IMR-90 (cell line): ENCODE data around the gene TUBB6. TPM values are rescaled to one million over a fixed set of nuclear protein-coding genes. Genes with fewer than 3 reads are reported as not detected.

Experiments
- ATAC-seq: fragments of 200-7000 bp; cut with Tn5 transposase; 2 replicates; pipeline ENCODE4 v1.9.1; 2020; ENCODE audit warnings: low read depth, mild to moderate bottlenecking, moderate library complexity
- BruUV-seq: library from RNA; stranded (reverse); fragments of 400-500 nt; replicated peaks from 2 replicates; lab custom pipeline; 2021; lab: Mats Ljungman, UMichigan
- CTCF ChIA-PET: fragments of 300-600 bp; formaldehyde crosslinking; extraction: SDS; loops from one replicate; lab custom pipeline; 2021; ENCODE audit warnings: antibody characterized with exemption; lab: Yijun Ruan, JAX
- POLR2A ChIA-PET: fragments of 300-600 bp; sonication (Branson Sonifier 250); formaldehyde crosslinking; loops from one replicate; lab custom pipeline; 2022; ENCODE audit warnings: antibody characterized with exemption; ENCODE audit not compliant: unreplicated experiment; lab: Charles Lee
- DNase-seq: peaks from one replicate; pipeline ENCODE4 v3.0.0; 2013
- H2AFZ ChIP-seq: replicated peaks from 2 replicates; pipeline ENCODE3; 2013; ENCODE audit warnings: low read length, mild to moderate bottlenecking; ENCODE audit not compliant: poor library complexity
- H2AK5ac ChIP-seq: 2 replicates; pipeline ENCODE4 v1.6.1; 2013; ENCODE audit warnings: low read depth, low read length, inconsistent platforms
- H2AK9ac ChIP-seq: replicated peaks from 2 replicates; pipeline ENCODE3; 2013; ENCODE audit warnings: mild to moderate bottlenecking, low read depth, low read length, moderate library complexity; ENCODE audit not compliant: poor library complexity
- H2BK120ac ChIP-seq: 2 replicates; pipeline ENCODE4 v1.6.1; 2013; ENCODE audit warnings: low read depth, low read length, inconsistent platforms
- H2BK15ac ChIP-seq: 3 replicates; pipeline ENCODE4 v1.6.1; 2013; ENCODE audit warnings: low read depth, low read length, inconsistent platforms
- H2BK20ac ChIP-seq: 2 replicates; pipeline ENCODE4 v1.6.1; 2013; ENCODE audit warnings: low read depth, mild to moderate bottlenecking, inconsistent platforms, low read length, moderate library complexity
- H2BK5ac ChIP-seq: 2 replicates; pipeline ENCODE4 v1.6.1; 2013; ENCODE audit warnings: mild to moderate bottlenecking, low read depth, low read length, inconsistent platforms; ENCODE audit not compliant: poor library complexity, severe bottlenecking
- H3K14ac ChIP-seq: replicated peaks from 2 replicates; pipeline ENCODE4 v1.6.1; 2013; ENCODE audit warnings: low read depth, low read length, inconsistent platforms
- H3K18ac ChIP-seq: 2 replicates; pipeline ENCODE4 v1.6.1; 2013; ENCODE audit warnings: low read depth, low read length, control low read depth
- H3K23ac ChIP-seq: 2 replicates; pipeline ENCODE4 v1.6.1; 2013; ENCODE audit warnings: low read depth, low read length, inconsistent platforms
- H3K27ac ChIP-seq: 2 replicates; pipeline ENCODE4 v1.5.1; 2013; ENCODE audit warnings: mild to moderate bottlenecking, control low read depth, low read length; ENCODE audit not compliant: insufficient read depth
- H3K27me3 ChIP-seq: 2 replicates; pipeline ENCODE4 v1.6.1; 2013; ENCODE audit warnings: low read length; ENCODE audit not compliant: control insufficient read depth, insufficient read depth
- H3K36me3 ChIP-seq: 2 replicates; pipeline ENCODE4 v1.6.1; 2013; ENCODE audit warnings: low read length, mixed read lengths; ENCODE audit not compliant: control insufficient read depth, insufficient read depth
- H3K4ac ChIP-seq: 2 replicates; pipeline ENCODE4 v1.6.1; 2013; ENCODE audit warnings: low read depth, low read length, inconsistent platforms
- H3K4me1 ChIP-seq: 2 replicates; pipeline ENCODE4 v1.6.1; 2013; ENCODE audit warnings: low read length, mixed read lengths; ENCODE audit not compliant: control insufficient read depth, insufficient read depth
- H3K4me2 ChIP-seq: 2 replicates; pipeline ENCODE4 v1.6.1; 2013; ENCODE audit warnings: low read depth, mild to moderate bottlenecking, control low read depth, low read length, moderate library complexity
- H3K4me3 ChIP-seq: 2 replicates; pipeline ENCODE4 v1.5.1; 2013; ENCODE audit warnings: low read depth, mild to moderate bottlenecking, control low read depth, low read length, moderate library complexity; ENCODE audit not compliant: insufficient read depth
- H3K56ac ChIP-seq: 2 replicates; pipeline ENCODE4 v1.6.1; 2013; ENCODE audit warnings: low read length, inconsistent platforms; ENCODE audit not compliant: insufficient read depth; ENCODE audit errors: extremely low read depth
- H3K79me1 ChIP-seq, 2 experiments: 2 replicates each; pipeline ENCODE4 v1.6.1; 2013; ENCODE audit warnings: low read length in 2 of 2, inconsistent platforms in 1 of 2, low read depth in 1 of 2
- H3K9ac ChIP-seq: 2 replicates; pipeline ENCODE4 v1.6.1; 2013; ENCODE audit warnings: low read depth, low read length, control low read depth
- H3K9me1 ChIP-seq: 2 replicates; pipeline ENCODE4 v1.6.1; 2013; ENCODE audit warnings: low read length, inconsistent platforms; ENCODE audit not compliant: insufficient read depth
- H3K9me3 ChIP-seq: 2 replicates; pipeline ENCODE4 v1.6.1; 2013; ENCODE audit warnings: low read length; ENCODE audit not compliant: control insufficient read depth, insufficient read depth
- H4K20me1 ChIP-seq: 2 replicates; pipeline ENCODE4 v1.6.1; 2013; ENCODE audit warnings: low read length, inconsistent platforms; ENCODE audit not compliant: insufficient read depth
- H4K5ac ChIP-seq: 2 replicates; pipeline ENCODE4 v1.6.1; 2013; ENCODE audit warnings: mild to moderate bottlenecking, low read depth, low read length, control low read depth
- H4K8ac ChIP-seq, 2 experiments: 2 replicates each; pipeline ENCODE4 v1.6.1; 2013; ENCODE audit warnings: low read depth in 2 of 2, low read length in 2 of 2, control low read depth in 1 of 2, inconsistent platforms in 1 of 2
- H4K91ac ChIP-seq: 2 replicates; pipeline ENCODE4 v1.6.1; 2013; ENCODE audit warnings: low read depth, low read length, inconsistent platforms; ENCODE audit not compliant: insufficient read depth
- BHLHE40 ChIP-seq: fragments of 150-350 bp; IDR thresholded peaks from 2 replicates; pipeline ENCODE4 v1.6.1; 2016; ENCODE audit warnings: mild to moderate bottlenecking, low read depth, low read length
- CHD1 ChIP-seq: IDR thresholded peaks from 2 replicates; pipeline ENCODE4 v1.6.1; 2012; ENCODE audit warnings: low read depth, low read length, improper control_type of control experiment
- FOS ChIP-seq: fragments of 150-350 bp; IDR thresholded peaks from 2 replicates; pipeline ENCODE4 v1.6.1; 2016; ENCODE audit warnings: low read depth, low read length
- MAFK ChIP-seq: IDR thresholded peaks from 2 replicates; pipeline ENCODE4 v1.6.1; 2012; ENCODE audit warnings: low read depth, low read length, improper control_type of control experiment
- MAZ ChIP-seq: IDR thresholded peaks from 2 replicates; pipeline ENCODE4 v1.6.1; 2012; ENCODE audit warnings: low read depth, mild to moderate bottlenecking, low read length, improper control_type of control experiment, moderate library complexity, borderline replicate concordance
- MXI1 ChIP-seq: IDR thresholded peaks from 2 replicates; pipeline ENCODE4 v1.6.1; 2012; ENCODE audit warnings: low read depth, mild to moderate bottlenecking, low read length, moderate library complexity, borderline replicate concordance
- NFE2L2 ChIP-seq: fragments of 150-350 bp; IDR thresholded peaks from 2 replicates; pipeline ENCODE4 v1.6.1; 2016; ENCODE audit warnings: low read depth, mild to moderate bottlenecking, low read length
- POLR2A ChIP-seq: IDR thresholded peaks from 2 replicates; pipeline ENCODE4 v1.6.1; 2012; ENCODE audit warnings: mild to moderate bottlenecking, low read depth, low read length
- RAD21 ChIP-seq: IDR thresholded peaks from 2 replicates; pipeline ENCODE4 v1.6.1; 2012; ENCODE audit warnings: low read length, improper control_type of control experiment
- RCOR1 ChIP-seq: IDR thresholded peaks from 2 replicates; pipeline ENCODE4 v1.6.1; 2012; ENCODE audit warnings: mild to moderate bottlenecking, low read length, improper control_type of control experiment; ENCODE audit not compliant: insufficient replicate concordance
- RFX5 ChIP-seq: IDR thresholded peaks from 2 replicates; pipeline ENCODE4 v1.8.0; 2012; ENCODE audit warnings: low read depth, mild to moderate bottlenecking, low read length, moderate library complexity
- SMC3 ChIP-seq: fragments of 150-350 bp; IDR thresholded peaks from 2 replicates; pipeline ENCODE4 v1.6.1; 2016; ENCODE audit warnings: low read depth, mild to moderate bottlenecking, antibody characterized with exemption, low read length, moderate library complexity
- WGBS, 2 experiments: methylation state at CpG; one replicate each; pipeline versions ENCODE4 v1.1.5 to v1.1.7; 2013; ENCODE audit warnings: missing lambda C conversion rate in 2 of 2; ENCODE audit not compliant: insufficient read length in 1 of 2; ENCODE audit errors: extremely low coverage in 2 of 2; 5-methylcytosine and 5-hydroxymethylcytosine counted together
- dilution Hi-C: fragments of 300-500 bp; cut with HindIII; formaldehyde crosslinking; loops from one replicate; pipeline ENCODE4 v1.14.3; 2018; ENCODE audit warnings: low sequenced_read_pairs; ENCODE audit not compliant: unreplicated experiment
- in situ Hi-C: fragments of 300-500 bp; cut with MboI; formaldehyde crosslinking; loops from 3 replicates; pipeline ENCODE4 v1.14.3; 2019; ENCODE audit warnings: low sequenced_read_pairs, inconsistent platforms, mixed read lengths
- intact Hi-C: fragments of 100-400 bp; cut with micrococcal nuclease; formaldehyde crosslinking; loops from 2 replicates; pipeline ENCODE4 v1.10.0; 2022
- polyA plus RNA-seq, 3 experiments: library from polyadenylated mRNA; depleted of rRNA; stranded (reverse); fragments of >200 nt; gene quantifications; 2 replicates each; pipeline ENCODE4 v1.2.3, GENCODE V29; 2012; ENCODE audit warnings: low replicate concordance in 1 of 3
- total RNA-seq: library from RNA; depleted of rRNA; stranded (reverse); fragments of >200 nt; gene quantifications from 2 replicates; pipeline ENCODE4 v1.2.3, GENCODE V29; 2012
- TF ChIP-seq, protein P1 (sequence below): conservative IDR thresholded peaks from 2 replicates; pipeline ENCODE4 v1.5.1; 2012; ENCODE audit warnings: mild to moderate bottlenecking, low read depth, low read length, improper control_type of control experiment
- TF ChIP-seq, protein P2 (sequence below): fragments of 150-350 bp; IDR thresholded peaks from 2 replicates; pipeline ENCODE4 v1.6.1; 2016; ENCODE audit warnings: low read depth, mild to moderate bottlenecking, low read length, moderate library complexity, borderline replicate concordance
- TF ChIP-seq, protein P3 (sequence below): fragments of 150-350 bp; IDR thresholded peaks from 2 replicates; pipeline ENCODE4 v1.6.1; 2017; ENCODE audit warnings: mild to moderate bottlenecking, antibody characterized with exemption, low read length, low read depth

The TUBB6 gene
- total and polyA plus RNA-seq, 2 of the 4 experiments (the other 2 are of a cell fraction): 927 to 1,040 TPM

DNA sequence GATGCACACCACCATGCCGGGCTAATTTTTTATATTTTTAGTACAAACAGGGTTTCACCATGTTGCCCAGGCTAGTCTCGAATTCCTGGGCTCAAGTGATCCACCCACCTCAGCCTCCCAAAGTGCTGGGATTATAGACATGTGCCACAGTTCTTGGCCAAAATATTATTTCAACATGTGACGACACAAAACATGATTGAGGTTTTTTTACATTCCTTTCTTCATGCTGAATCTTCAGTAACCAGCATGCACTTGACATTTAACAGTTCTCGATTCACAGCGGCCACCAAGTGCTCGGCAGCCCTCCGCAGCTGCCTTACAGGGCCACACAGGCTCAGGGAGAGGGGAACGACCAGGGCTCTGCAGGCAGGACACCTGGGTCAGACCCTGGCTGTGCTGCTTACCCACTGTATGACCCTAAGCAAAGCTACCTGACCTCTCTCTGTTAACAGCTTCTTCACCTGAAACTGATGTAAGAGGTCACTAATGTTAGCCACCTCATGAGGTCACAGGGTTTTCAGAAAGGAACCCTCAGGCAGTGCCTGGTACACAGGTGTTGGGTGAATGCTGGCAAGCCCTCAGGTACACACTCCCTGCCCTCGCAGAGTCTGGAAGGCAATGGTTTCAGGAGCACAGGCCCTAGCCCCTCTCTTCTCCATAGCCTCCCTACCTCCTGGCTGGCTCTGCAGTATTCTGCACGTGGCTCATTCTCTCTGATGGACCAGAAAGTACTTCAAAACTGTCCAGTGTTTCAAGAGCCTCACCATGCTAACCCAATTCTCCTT, 25.7 kb downstream of the TUBB6 start:
- BruUV-seq: no TSS peak
- DNase-seq: no peak
- ChIA-PET CTCF (no interaction called here), POLR2A (no interaction called here)
- WGBS, 2 experiments: 100% methylated on average over 4 of the region's 10 CpGs; no CpG with 5 or more reads in 1 of the 2 experiments
- Histone ChIP-seq H3K9me3 (no peaks in the 10 kb centered on the region), H3K23ac (no peak overlapping the region), H3K4me2 (no peak overlapping the region), H3K36me3 (peaks cover 40% of the 10 kb centered on the region), H3K9me1 (peaks cover 7% of the 10 kb centered on the region; the same call in 1 of the 2 replicates), H3K14ac (no peak overlapping the region), H2AK9ac (no peak overlapping the region), H2BK20ac (no peak overlapping the region), H2AFZ (no peak overlapping the region), H2AK5ac (no peak overlapping the region), H3K18ac (no peak overlapping the region), H3K56ac (no peak overlapping the region), H2BK5ac (no peak overlapping the region), H4K91ac (no peak overlapping the region), H4K20me1 (peaks cover 61% of the 10 kb centered on the region), H3K4me3 (no peak overlapping the region), H3K27me3 (no peaks in the 10 kb centered on the region), H3K9ac (no peak overlapping the region), H3K4ac (no peak overlapping the region), H3K4me1 (peaks cover 2% of the 10 kb centered on the region; the same call in 1 of the 2 replicates), H3K27ac (no peak overlapping the region), H2BK120ac (no peak overlapping the region), H4K8ac (no peak overlapping the region), H4K5ac (no peak overlapping the region), H2BK15ac (no peak overlapping the region), H3K79me1 (peaks cover 0 to 28% of the 10 kb centered on the region in 2 experiments; a peak in 2 of 4 replicates)
- in situ Hi-C loops (no loop called here), intact Hi-C loops (no loop called here), dilution Hi-C loops (no loop called here)
- ATAC-seq: no peak
- TF ChIP-seq RAD21: no peak
- no peak for TF ChIP-seq POLR2A
- TF ChIP-seq NFE2L2: no peak
- TF ChIP-seq BHLHE40: no peak
- TF ChIP-seq RFX5: no peak
- no peak for TF ChIP-seq MXI1
- TF ChIP-seq SMC3: no peak
- TF ChIP-seq, protein P1, sequence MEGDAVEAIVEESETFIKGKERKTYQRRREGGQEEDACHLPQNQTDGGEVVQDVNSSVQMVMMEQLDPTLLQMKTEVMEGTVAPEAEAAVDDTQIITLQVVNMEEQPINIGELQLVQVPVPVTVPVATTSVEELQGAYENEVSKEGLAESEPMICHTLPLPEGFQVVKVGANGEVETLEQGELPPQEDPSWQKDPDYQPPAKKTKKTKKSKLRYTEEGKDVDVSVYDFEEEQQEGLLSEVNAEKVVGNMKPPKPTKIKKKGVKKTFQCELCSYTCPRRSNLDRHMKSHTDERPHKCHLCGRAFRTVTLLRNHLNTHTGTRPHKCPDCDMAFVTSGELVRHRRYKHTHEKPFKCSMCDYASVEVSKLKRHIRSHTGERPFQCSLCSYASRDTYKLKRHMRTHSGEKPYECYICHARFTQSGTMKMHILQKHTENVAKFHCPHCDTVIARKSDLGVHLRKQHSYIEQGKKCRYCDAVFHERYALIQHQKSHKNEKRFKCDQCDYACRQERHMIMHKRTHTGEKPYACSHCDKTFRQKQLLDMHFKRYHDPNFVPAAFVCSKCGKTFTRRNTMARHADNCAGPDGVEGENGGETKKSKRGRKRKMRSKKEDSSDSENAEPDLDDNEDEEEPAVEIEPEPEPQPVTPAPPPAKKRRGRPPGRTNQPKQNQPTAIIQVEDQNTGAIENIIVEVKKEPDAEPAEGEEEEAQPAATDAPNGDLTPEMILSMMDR: no peak
- TF ChIP-seq, protein P2, sequence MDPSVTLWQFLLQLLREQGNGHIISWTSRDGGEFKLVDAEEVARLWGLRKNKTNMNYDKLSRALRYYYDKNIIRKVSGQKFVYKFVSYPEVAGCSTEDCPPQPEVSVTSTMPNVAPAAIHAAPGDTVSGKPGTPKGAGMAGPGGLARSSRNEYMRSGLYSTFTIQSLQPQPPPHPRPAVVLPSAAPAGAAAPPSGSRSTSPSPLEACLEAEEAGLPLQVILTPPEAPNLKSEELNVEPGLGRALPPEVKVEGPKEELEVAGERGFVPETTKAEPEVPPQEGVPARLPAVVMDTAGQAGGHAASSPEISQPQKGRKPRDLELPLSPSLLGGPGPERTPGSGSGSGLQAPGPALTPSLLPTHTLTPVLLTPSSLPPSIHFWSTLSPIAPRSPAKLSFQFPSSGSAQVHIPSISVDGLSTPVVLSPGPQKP: no peak
- TF ChIP-seq MAFK: no peak
- no peak for TF ChIP-seq RCOR1
- no peak for TF ChIP-seq FOS
- no peak for TF ChIP-seq MAZ
- TF ChIP-seq CHD1: no peak
- TF ChIP-seq, protein P3, sequence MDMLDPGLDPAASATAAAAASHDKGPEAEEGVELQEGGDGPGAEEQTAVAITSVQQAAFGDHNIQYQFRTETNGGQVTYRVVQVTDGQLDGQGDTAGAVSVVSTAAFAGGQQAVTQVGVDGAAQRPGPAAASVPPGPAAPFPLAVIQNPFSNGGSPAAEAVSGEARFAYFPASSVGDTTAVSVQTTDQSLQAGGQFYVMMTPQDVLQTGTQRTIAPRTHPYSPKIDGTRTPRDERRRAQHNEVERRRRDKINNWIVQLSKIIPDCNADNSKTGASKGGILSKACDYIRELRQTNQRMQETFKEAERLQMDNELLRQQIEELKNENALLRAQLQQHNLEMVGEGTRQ: no peak
